Neutrophil (primary cell): ENCODE data around the gene GGT1.
A peak's percentile ranks its signal among the peaks of the same experiment; 100 is the strongest.
"Not testable (repeated sequence)": the region's sequence is repeated elsewhere in the genome, so short reads cannot be mapped to it uniquely, and the experiment has no call there.

Experiments used
- H3K27ac ChIP-seq: fragments of 200-600 bp; sonication (generic); 2 replicates; pipeline ENCODE4 v1.5.1; 2016; ENCODE audit warnings: mild to moderate bottlenecking, moderate library complexity
- H3K27me3 ChIP-seq: fragments of 200-600 bp; sonication (generic); 2 replicates; pipeline ENCODE4 v1.6.0; 2016; ENCODE audit warnings: mild to moderate bottlenecking
- H3K36me3 ChIP-seq: fragments of 200-600 bp; sonication (generic); 2 replicates; pipeline ENCODE4 v1.5.1; 2017
- H3K4me1 ChIP-seq, 2 experiments: fragments of 200-600 bp in 1 of 2; sonication (generic) in 1 of 2; 1 replicate in 1 of 2; 2 replicates in 1 of 2; pipeline versions ENCODE4 v1.5.1 to v1.6.1; 2013 to 2016; ENCODE audit warnings: low read depth in 1 of 2, low read length in 1 of 2, mild to moderate bottlenecking in 1 of 2, moderate library complexity in 1 of 2; ENCODE audit not compliant: control insufficient read depth in 1 of 2, insufficient read depth in 1 of 2
- H3K4me3 ChIP-seq, 2 experiments: fragments of 200-600 bp in 1 of 2; sonication (generic) in 1 of 2; 1 replicate in 1 of 2; 2 replicates in 1 of 2; pipeline ENCODE4 v1.5.1; 2013 to 2016; ENCODE audit warnings: low read depth in 1 of 2, low read length in 1 of 2, mild to moderate bottlenecking in 1 of 2, moderate library complexity in 1 of 2
- H3K9me3 ChIP-seq: fragments of 200-600 bp; sonication (generic); 2 replicates; pipeline ENCODE4 v1.5.1; 2016
- CTCF ChIP-seq: fragments of 200-600 bp; sonication (generic); IDR thresholded peaks from 2 replicates; pipeline ENCODE4 v1.5.1; 2016; ENCODE audit warnings: antibody characterized with exemption

The GGT1 gene

GRCh38 chr22:24601217-24602104 is 1.5 kb upstream of the GGT1 start:
- Histone ChIP-seq H3K27ac (peak overlapping the region; percentile 94), H3K4me1 (peaks cover 36 to 47% of the 10 kb centered on the region in 2 experiments)
- no peak for TF ChIP-seq CTCF

GRCh38 chr22:24602105-24602749 is 766 bp upstream of the GGT1 start:
- Histone ChIP-seq H3K4me1 (peaks cover 38 to 50% of the 10 kb centered on the region in 2 experiments), H3K27ac (peak overlapping the region; percentile 94)
- not testable (repeated sequence) for H3K36me3 ChIP-seq, H3K9me3 ChIP-seq, H3K4me3 ChIP-seq, H3K27me3 ChIP-seq

More at GRCh38 chr22:24601217-24602104, 1.5 kb upstream of the GGT1 start:
- Histone ChIP-seq H3K4me3 (peak overlapping the region in 1 of 2 experiments; percentile 21), H3K27me3 (no peaks in the 10 kb centered on the region), H3K36me3 (no peaks in the 10 kb centered on the region), H3K9me3 (no peaks in the 10 kb centered on the region)

- not testable (repeated sequence) for H3K27me3 ChIP-seq, H3K36me3 ChIP-seq, H3K9me3 ChIP-seq
- peak overlapping the region; percentile 94 for H3K27ac ChIP-seq
- peak overlapping the region in 1 of 2 experiments; percentile 10 for H3K4me3 ChIP-seq
- peaks cover 51 to 66% of the 10 kb centered on the region in 2 experiments for H3K4me1 ChIP-seq
Measured at GRCh38 chr22:24603770-24604629, 1.0 kb downstream of the GGT1 start.

- not testable (repeated sequence) for H3K4me3 ChIP-seq, H3K9me3 ChIP-seq, H3K27me3 ChIP-seq, H3K36me3 ChIP-seq
- Histone ChIP-seq H3K27ac (peak overlapping the region; percentile 95), H3K4me1 (peaks cover 40 to 53% of the 10 kb centered on the region in 2 experiments)
Measured at GRCh38 chr22:24606340-24606739, 3.3 kb downstream of the GGT1 start.

- Histone ChIP-seq H3K4me3 (peak overlapping the region; percentile 42 to 60), H3K27ac (peak overlapping the region; percentile 95), H3K4me1 (peaks cover 29 to 41% of the 10 kb centered on the region in 2 experiments)
- H3K27me3 ChIP-seq, H3K9me3 ChIP-seq, H3K36me3 ChIP-seq: not testable (repeated sequence)
- peak; percentile 26 for TF ChIP-seq CTCF
Measured at GRCh38 chr22:24607429-24607983, 4.5 kb downstream of the GGT1 start.

- not testable (repeated sequence) for H3K27me3 ChIP-seq, H3K9me3 ChIP-seq, H3K36me3 ChIP-seq
- Histone ChIP-seq H3K4me1 (peaks cover 22 to 33% of the 10 kb centered on the region in 2 experiments), H3K4me3 (peak overlapping the region in 1 of 2 experiments; percentile 60), H3K27ac (peak overlapping the region; percentile 95)
Measured at GRCh38 chr22:24608327-24608726, 5.3 kb downstream of the GGT1 start.

GRCh38 chr22:24609888-24610287 is 6.9 kb downstream of the GGT1 start:
- peaks cover 14 to 19% of the 10 kb centered on the region in 2 experiments for H3K4me1 ChIP-seq
- not testable (repeated sequence) for H3K27ac ChIP-seq, H3K4me3 ChIP-seq, H3K36me3 ChIP-seq, H3K9me3 ChIP-seq, H3K27me3 ChIP-seq

GRCh38 chr22:24614794-24615193 is 11.8 kb downstream of the GGT1 start:
- H3K4me1 ChIP-seq, result not testable (repeated sequence)

GRCh38 chr22:24621244-24621643 is 18.3 kb downstream of the GGT1 start:
- H3K27ac ChIP-seq, H3K9me3 ChIP-seq, H3K4me1 ChIP-seq, H3K4me3 ChIP-seq, H3K27me3 ChIP-seq: not testable (repeated sequence)
- peaks cover 47% of the 10 kb centered on the region for H3K36me3 ChIP-seq

More at GRCh38 chr22:24614794-24615193, 11.8 kb downstream of the GGT1 start:
- H3K9me3 ChIP-seq, H3K27me3 ChIP-seq, H3K27ac ChIP-seq, H3K4me3 ChIP-seq: not testable (repeated sequence)
- H3K36me3 ChIP-seq, result peaks cover 26% of the 10 kb centered on the region

- H3K27ac ChIP-seq, H3K4me1 ChIP-seq: not testable (repeated sequence)
Measured at GRCh38 chr22:24622596-24622995, 19.6 kb downstream of the GGT1 start.

GRCh38 chr22:24627911-24628310 is 24.9 kb downstream of the GGT1 start:
- not testable (repeated sequence) for H3K27ac ChIP-seq, H3K9me3 ChIP-seq, H3K27me3 ChIP-seq, H3K4me1 ChIP-seq, H3K4me3 ChIP-seq
- peaks cover 43% of the 10 kb centered on the region for H3K36me3 ChIP-seq

More at GRCh38 chr22:24622596-24622995, 19.6 kb downstream of the GGT1 start:
- not testable (repeated sequence) for H3K9me3 ChIP-seq, H3K27me3 ChIP-seq, H3K4me3 ChIP-seq
- peaks cover 43% of the 10 kb centered on the region for H3K36me3 ChIP-seq
